Peyer's patch (tissue), 4 donors: ENCODE data around the gene PSIP1. TPM values are rescaled to one million over a fixed set of nuclear protein-coding genes. Genes with fewer than 3 reads are reported as not detected.

Experiments used
- DNase-seq, 3 donors: peaks; one replicate each; pipeline ENCODE4 v3.0.0-alpha.2; 2017 to 2019
- H3K27ac ChIP-seq, 4 donors: fragments of 200-600 bp; sonication (generic); one replicate each; pipeline ENCODE4 v1.5.1; 2016 to 2019
- H3K27me3 ChIP-seq, 2 donors: fragments of 200-600 bp; sonication (generic); one replicate each; pipeline ENCODE4 v1.5.1; 2019
- H3K36me3 ChIP-seq, 3 donors: fragments of 200-600 bp; sonication (generic); one replicate each; pipeline ENCODE4 v1.5.1; 2016 to 2019
- H3K4me1 ChIP-seq, 4 donors: fragments of 200-600 bp; sonication (generic); one replicate each; pipeline ENCODE4 v1.5.1; 2016 to 2019
- H3K4me3 ChIP-seq, 4 donors: fragments of 200-600 bp; sonication (generic); 1 replicate in 3 of 4; 2 replicates in 1 of 4; pipeline ENCODE4 v1.5.1; 2016 to 2019; ENCODE audit warnings: mild to moderate bottlenecking in 1 of 4
- H3K9me3 ChIP-seq, 4 donors: fragments of 200-600 bp; sonication (generic); one replicate each; pipeline ENCODE4 v1.5.1; 2016 to 2019; ENCODE audit warnings: mild to moderate bottlenecking in 1 of 4
- CTCF ChIP-seq, 6 experiments: fragments of 450-650 bp in 4 of 6; fragments of 200-600 bp in 2 of 6; sonication (generic) in 1 of 6; IDR thresholded peaks; one replicate each; pipeline ENCODE4 v1.5.1; 2017 to 2019; ENCODE audit warnings: antibody characterized with exemption in 6 of 6, mild to moderate bottlenecking in 3 of 6, moderate library complexity in 1 of 6
- POLR2A ChIP-seq, 2 donors: fragments of 450-650 bp; IDR thresholded peaks; one replicate each; pipeline ENCODE4 v1.5.1; 2017; ENCODE audit warnings: antibody characterized with exemption in 2 of 2, mild to moderate bottlenecking in 2 of 2, moderate library complexity in 2 of 2
- total RNA-seq, 4 donors: library from RNA; depleted of rRNA; stranded (reverse); fragments of >200 nt; gene quantifications; one replicate each; pipeline ENCODE4 v1.1.0, GENCODE V29; 2016

Gene PSIP1
- total RNA-seq, 4 donors from 2014 or later = 20.2 to 71.0 (median 25.7) TPM

DNA sequence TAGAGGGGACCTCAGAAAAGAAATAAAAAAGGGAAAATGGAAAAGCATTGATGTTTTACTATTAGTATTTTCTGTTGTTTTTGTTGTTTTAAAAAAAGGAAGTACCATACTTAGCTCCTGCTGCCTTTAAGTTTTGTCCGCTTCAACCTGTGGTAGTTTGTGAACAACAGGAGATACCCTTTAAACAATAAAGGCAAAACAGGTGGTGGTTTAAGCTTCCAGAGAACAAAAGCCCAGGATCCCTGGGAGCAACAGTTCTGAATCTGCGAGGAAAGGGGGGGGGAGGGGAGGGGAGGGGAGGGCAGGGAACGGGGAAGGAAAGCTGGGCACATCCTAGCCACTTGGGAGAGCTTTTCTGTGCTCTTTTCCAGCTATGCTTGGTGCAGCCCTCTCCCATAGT, 2.1 kb upstream of the PSIP1 start:
- Histone ChIP-seq H3K36me3 (no peaks in the 10 kb centered on the region), H3K9me3 (no peaks in the 10 kb centered on the region), H3K27ac (no peak overlapping the region), H3K27me3 (no peaks in the 10 kb centered on the region), H3K4me3 (no peak overlapping the region), H3K4me1 (peaks cover 0 to 8% (median 0%) of the 10 kb centered on the region in 4 donors)
- DNase-seq = no peak
- no peak for TF ChIP-seq CTCF (IDR thresholded peaks at IDR 0.05)
- TF ChIP-seq POLR2A (IDR thresholded peaks at IDR 0.05) = no peak

DNA sequence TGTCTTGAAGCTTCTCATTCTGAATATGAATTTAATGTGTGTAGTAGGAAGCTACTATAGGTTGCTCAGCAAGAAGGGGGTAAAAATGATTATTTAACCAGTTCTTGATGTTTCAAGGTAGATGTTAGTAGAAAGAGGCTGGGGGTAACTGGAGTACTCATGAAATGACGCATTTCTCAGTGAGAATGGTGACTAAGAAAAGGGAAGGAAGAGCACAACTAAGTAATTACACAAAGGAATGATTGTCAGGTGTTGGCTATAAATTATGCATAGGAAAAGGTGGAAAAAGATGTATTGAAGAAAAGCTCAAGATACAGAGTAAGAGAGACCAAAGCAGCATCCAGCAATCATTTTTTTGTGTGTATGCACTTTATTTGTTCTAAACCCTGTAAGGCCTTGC, 1.4 kb upstream of the PSIP1 start:
- H3K36me3 ChIP-seq = peaks cover 0 to 3% (median 0%) of the 10 kb centered on the region in 3 donors
- TF ChIP-seq CTCF (IDR thresholded peaks at IDR 0.05) (no peak), POLR2A (IDR thresholded peaks at IDR 0.05) (no peak)
- H3K4me3 ChIP-seq = no peak overlapping the region
- H3K27ac ChIP-seq = peak overlapping the region in 1 of 4 donors; percentile 94
- DNase-seq = no peak
- H3K4me1 ChIP-seq = peaks cover 0 to 8% (median 0%) of the 10 kb centered on the region in 4 donors
- H3K9me3 ChIP-seq = no peaks in the 10 kb centered on the region
- no peaks in the 10 kb centered on the region for H3K27me3 ChIP-seq

DNA sequence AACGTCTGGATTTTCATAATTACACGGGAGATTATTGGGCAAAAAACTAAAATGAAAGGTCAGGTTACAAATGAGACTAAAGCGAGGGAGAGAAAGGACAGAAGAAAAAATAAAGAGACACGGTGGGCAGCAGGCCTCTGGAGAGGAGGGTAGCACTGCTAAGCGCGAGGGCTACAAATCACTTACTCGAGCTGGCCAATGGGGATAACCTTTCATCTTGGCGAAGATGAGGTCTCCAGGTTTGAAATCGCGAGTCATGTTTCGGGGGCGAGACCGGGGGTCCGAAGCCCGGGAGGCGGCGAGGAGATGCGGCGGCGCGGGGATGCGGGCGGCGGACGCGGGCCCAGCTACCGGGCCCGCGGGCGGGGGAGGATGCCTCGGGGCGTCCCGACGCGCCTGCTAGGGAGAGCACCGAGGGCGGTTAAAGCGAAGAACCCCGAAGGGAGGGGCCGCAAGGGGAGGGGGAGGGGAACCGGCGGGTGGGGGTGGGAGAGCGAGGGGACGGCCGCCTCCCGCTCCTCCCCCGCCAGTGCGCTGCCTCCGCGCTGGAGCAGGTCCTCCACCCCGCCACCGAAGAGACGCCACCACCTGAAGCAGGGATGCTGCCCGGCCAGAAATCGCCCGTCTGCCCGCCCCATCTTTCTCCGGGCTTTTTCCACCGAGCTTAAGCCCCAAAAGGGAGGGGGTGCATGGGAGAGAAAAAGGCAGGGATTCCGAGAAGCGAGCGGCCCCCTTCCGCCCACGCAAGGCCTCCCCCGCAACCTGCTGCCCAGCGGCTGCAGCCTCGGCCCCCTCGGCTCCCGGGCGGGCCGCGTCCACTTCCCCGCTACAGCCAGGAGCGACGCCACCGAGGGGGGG, 610 bp downstream of the PSIP1 start:
- H3K27me3 ChIP-seq = no peaks in the 10 kb centered on the region
- no peaks in the 10 kb centered on the region for H3K9me3 ChIP-seq
- H3K36me3 ChIP-seq = peaks cover 0 to 21% (median 0%) of the 10 kb centered on the region in 3 donors
- peaks cover 0 to 8% (median 0%) of the 10 kb centered on the region in 4 donors for H3K4me1 ChIP-seq
- peak overlapping the region; percentile 85 to 100 (median 93) for H3K4me3 ChIP-seq
- peak in 2 of 3 donors; percentile 45 to 62 for DNase-seq
- H3K27ac ChIP-seq = peak overlapping the region; percentile 91 to 99 (median 94)
- TF ChIP-seq CTCF (IDR thresholded peaks at IDR 0.05) = no peak
- TF ChIP-seq POLR2A (IDR thresholded peaks at IDR 0.05) = no peak

GRCh38 chr9:15505921-15506320, 4.8 kb downstream of the PSIP1 start:
- TF ChIP-seq CTCF (IDR thresholded peaks at IDR 0.05) = no peak
- no peak for TF ChIP-seq POLR2A (IDR thresholded peaks at IDR 0.05)
- no peak for DNase-seq
- Histone ChIP-seq H3K9me3 (no peaks in the 10 kb centered on the region), H3K4me3 (no peak overlapping the region), H3K27me3 (no peaks in the 10 kb centered on the region), H3K4me1 (peaks cover 0 to 8% (median 0%) of the 10 kb centered on the region in 4 donors), H3K36me3 (peaks cover 0 to 25% (median 0%) of the 10 kb centered on the region in 3 donors), H3K27ac (no peak overlapping the region)

GRCh38 chr9:15501803-15502202, 9.0 kb downstream of the PSIP1 start:
- Histone ChIP-seq H3K9me3 (no peaks in the 10 kb centered on the region), H3K36me3 (peaks cover 0 to 21% (median 0%) of the 10 kb centered on the region in 3 donors), H3K4me3 (no peak overlapping the region), H3K4me1 (no peaks in the 10 kb centered on the region), H3K27ac (no peak overlapping the region), H3K27me3 (no peaks in the 10 kb centered on the region)
- DNase-seq = no peak
- TF ChIP-seq POLR2A (IDR thresholded peaks at IDR 0.05) (no peak), CTCF (IDR thresholded peaks at IDR 0.05) (no peak)
